K562 (cell line): ENCODE results near the gene BROX. TPM values are rescaled to one million over a fixed set of nuclear protein-coding genes. Genes with fewer than 3 reads are reported as not detected.

Source experiments
- BRF2 ChIP-seq: IDR thresholded peaks from 3 replicates; pipeline ENCODE4 v1.6.1; 2011; ENCODE audit warnings: borderline replicate concordance, mild to moderate bottlenecking; ENCODE audit not compliant: insufficient read length, insufficient read depth
- ESRRA ChIP-seq: fragments of 450-650 bp; IDR thresholded peaks from 2 replicates; pipeline ENCODE4 v1.6.1; 2014; ENCODE audit warnings: low read depth, mild to moderate bottlenecking, moderate library complexity, borderline replicate concordance
- ESRRB ChIP-seq: fragments of 250-450 bp; sonication (Bioruptor Pico); IDR thresholded peaks from 2 replicates; pipeline ENCODE4 v1.5.0; 2020; ENCODE audit warnings: mild to moderate bottlenecking, moderate library complexity, borderline replicate concordance
- HNRNPLL ChIP-seq: fragments of 200-400 bp; formaldehyde crosslinking; IDR thresholded peaks from 2 replicates; pipeline ENCODE4 v1.6.1; 2017; ENCODE audit warnings: low read length, low read depth, mild to moderate bottlenecking; ENCODE audit not compliant: poor library complexity, severe bottlenecking
- MNT ChIP-seq, 2 experiments: fragments of 450-650 bp; conservative IDR thresholded peaks; 2 replicates each; pipeline ENCODE4 v1.6.1; 2017; ENCODE audit warnings: mild to moderate bottlenecking in 2 of 2, moderate library complexity in 2 of 2
- MTA3 ChIP-seq: fragments of 450-650 bp; formaldehyde crosslinking; IDR thresholded peaks from 2 replicates; pipeline ENCODE4 v1.6.1; 2017; ENCODE audit warnings: mild to moderate bottlenecking, borderline replicate concordance
- NCOA2 ChIP-seq, 2 experiments: fragments of 450-650 bp; IDR thresholded peaks; 2 replicates each; pipeline ENCODE4 v1.6.1; 2018; ENCODE audit warnings: mild to moderate bottlenecking in 2 of 2, moderate library complexity in 1 of 2; ENCODE audit not compliant: partially characterized antibody in 2 of 2
- NFIX ChIP-seq: fragments of 250-450 bp; sonication (Bioruptor Pico); IDR thresholded peaks from 2 replicates; pipeline ENCODE4 v1.4.0; 2020; ENCODE audit warnings: low read depth, mild to moderate bottlenecking, moderate library complexity
- NFYB ChIP-seq: IDR thresholded peaks from 2 replicates; pipeline ENCODE4 v1.6.1; 2011; ENCODE audit warnings: mild to moderate bottlenecking, moderate library complexity; ENCODE audit not compliant: insufficient read length; ENCODE audit errors: extremely low read depth
- NR2F6 ChIP-seq: fragments of 450-650 bp; formaldehyde crosslinking; IDR thresholded peaks from 2 replicates; pipeline ENCODE4 v1.4.0; 2020; ENCODE audit warnings: mild to moderate bottlenecking
- PCBP1 ChIP-seq: fragments of 200-400 bp; formaldehyde crosslinking; IDR thresholded peaks from 2 replicates; pipeline ENCODE4 v1.6.1; 2018; ENCODE audit warnings: mild to moderate bottlenecking, low read depth, low read length; ENCODE audit not compliant: poor library complexity, severe bottlenecking
- PML ChIP-seq: IDR thresholded peaks from 2 replicates; pipeline ENCODE4 v1.6.1; 2012; ENCODE audit warnings: low read length, inconsistent platforms
- RBM34 ChIP-seq: fragments of 200-400 bp; formaldehyde crosslinking; IDR thresholded peaks from 2 replicates; pipeline ENCODE4 v1.6.1; 2018; ENCODE audit warnings: low read length, borderline replicate concordance; ENCODE audit not compliant: insufficient read depth
- RBM39 ChIP-seq: fragments of 200-400 bp; formaldehyde crosslinking; optimal IDR thresholded peaks from 2 replicates; pipeline ENCODE3; 2018; ENCODE audit warnings: low read depth, low read length
- RCOR1 ChIP-seq, 2 experiments: IDR thresholded peaks; 2 replicates each; pipeline ENCODE4 v1.6.1; 2012; ENCODE audit warnings: low read depth in 2 of 2, low read length in 2 of 2, borderline replicate concordance in 1 of 2, improper control_type of control experiment in 1 of 2
- SMAD3 ChIP-seq: fragments of 450-650 bp; formaldehyde crosslinking; conservative IDR thresholded peaks from 2 replicates; pipeline ENCODE4 v1.4.0; 2020; ENCODE audit warnings: mild to moderate bottlenecking
- TBL1XR1 ChIP-seq, 2 experiments: IDR thresholded peaks; 2 replicates each; pipeline ENCODE4 v1.6.1; 2012; ENCODE audit warnings: improper control_type of control experiment in 2 of 2, low read length in 2 of 2, mild to moderate bottlenecking in 1 of 2
- U2AF1 ChIP-seq: fragments of 200-400 bp; formaldehyde crosslinking; optimal IDR thresholded peaks from 2 replicates; pipeline ENCODE3; 2017; ENCODE audit warnings: mild to moderate bottlenecking, low read depth, low read length, moderate library complexity
- ZNF436 ChIP-seq: fragments of 250-450, 450-650 bp; sonication (Bioruptor Pico); formaldehyde crosslinking; IDR thresholded peaks from 2 replicates; pipeline ENCODE4 v1.7.0; 2020; ENCODE audit warnings: mild to moderate bottlenecking
- polyA plus RNA-seq, 8 experiments: library from polyadenylated mRNA; depleted of rRNA in 4 of 8; stranded (reverse) in 5 of 8; unstranded in 3 of 8; fragments of >200 nt; fragmentation: Nextera tagmentation in 2 of 8; fragmentation: Illumina TruSeq in 1 of 8; extraction: Ambion mirVana in 2 of 8; extraction: Trizol in 1 of 8; gene quantifications; 2 replicates each; pipeline versions ENCODE4 v1.2.1 to v1.2.3, GENCODE V29; 2011 to 2014; ENCODE audit warnings: inconsistent platforms in 1 of 8, missing spikeins in 1 of 8
- total RNA-seq, 7 experiments: library from RNA; depleted of rRNA in 6 of 7; stranded (reverse); fragments of >200 nt in 6 of 7; fragmentation: Illumina TruSeq in 2 of 7; extraction: Trizol in 2 of 7; gene quantifications; 2 replicates each; pipeline versions ENCODE4 v1.2.1 to v1.2.3, GENCODE V29; 2011 to 2021; ENCODE audit warnings: low replicate concordance in 1 of 7

BROX gene
- total and polyA plus RNA-seq, 9 of the 15 experiments (the other 6 are each of a cell fraction or from before 2014, with no cell fraction given) = 9.4 to 153 (median 45.1) TPM

- peak in 1 of 2 experiments; percentile 50; a peak in 3 of 4 replicates for TF ChIP-seq MNT (conservative IDR thresholded peaks at IDR 0.05)
- TF ChIP-seq NCOA2 (IDR thresholded peaks at IDR 0.05; ENCODE audit: partially characterized antibody in 2 of 2) = peak in 1 of 2 experiments; percentile 45
- no peak for TF ChIP-seq RBM39
- peak; percentile 94 for TF ChIP-seq PML
- TF ChIP-seq RCOR1 (IDR thresholded peaks at IDR 0.05; ENCODE audit: borderline replicate concordance in 1 of 2, low read depth in 2 of 2, low read length in 2 of 2) = peak; percentile 57 to 99; a peak in 3 of 4 replicates
- no peak for TF ChIP-seq U2AF1
- TF ChIP-seq RBM34 = no peak
- TF ChIP-seq ESRRB (CRISPR knock-in tag) = no peak
- TF ChIP-seq SMAD3 (CRISPR knock-in tag) = no peak
- TF ChIP-seq NFYB = no peak
- no peak for TF ChIP-seq MTA3
- no peak for TF ChIP-seq HNRNPLL
- no peak for TF ChIP-seq ZNF436 (CRISPR knock-in tag)
- peak in 1 of 2 experiments; percentile 85; a peak in 2 of 4 replicates for TF ChIP-seq TBL1XR1 (IDR thresholded peaks at IDR 0.05; ENCODE audit: low read length in 2 of 2)
- no peak for TF ChIP-seq NFIX
- no peak for TF ChIP-seq NR2F6 (CRISPR knock-in tag)
- TF ChIP-seq BRF2 = no peak
- TF ChIP-seq PCBP1 = no peak
- TF ChIP-seq ESRRA = no peak
These were observed 2.6 kb upstream of the BROX start (continued) for GRCh38 chr1:222709700-222710153.
